Measurements from ENCODE around the gene C9orf78. TPM values are rescaled to one million over a fixed set of nuclear protein-coding genes. Genes with fewer than 3 reads are reported as not detected.
A peak's percentile ranks its signal among the peaks of the same experiment; 100 is the strongest.

The C9orf78 gene
- total and polyA plus RNA-seq, 9 of the 15 experiments (the other 6 are each of a cell fraction or from before 2014, with no cell fraction given), result 94.6 to 266 (median 202) TPM

DNA sequence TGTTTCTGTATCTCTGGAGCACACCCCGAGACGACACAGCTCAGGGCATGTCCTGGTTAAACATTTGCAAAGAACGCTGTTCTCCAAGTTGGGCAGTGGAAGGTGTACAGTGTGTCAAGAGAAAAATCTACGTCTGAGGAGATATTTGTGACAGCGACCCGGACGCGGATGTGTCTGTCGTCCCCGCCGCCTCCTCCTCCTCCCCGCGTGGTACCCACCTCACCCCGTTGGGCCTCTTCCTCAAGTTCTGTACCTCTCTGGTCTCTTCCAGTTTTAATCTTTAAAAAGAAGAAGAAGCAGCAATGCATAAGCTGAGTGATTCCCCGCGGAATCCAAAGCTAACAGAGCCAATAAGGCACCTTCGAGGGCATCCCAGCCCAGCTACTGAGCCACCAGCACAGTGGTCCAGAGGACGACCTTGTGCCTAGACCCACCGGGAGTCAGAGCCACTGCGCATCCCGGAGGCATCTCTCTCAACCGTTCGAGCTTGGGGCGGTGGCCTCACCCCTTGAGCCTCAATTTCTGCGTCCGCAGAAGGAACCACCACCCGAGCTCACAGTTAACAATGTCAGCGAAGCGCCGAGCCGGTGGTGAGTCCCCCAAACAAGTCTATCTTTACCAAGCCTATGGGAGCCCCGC lies 467 bp downstream of the C9orf78 start (continued):
- no peak for TF ChIP-seq ZNF561 (CRISPR knock-in tag; conservative IDR thresholded peaks at IDR 0.05)
- TF ChIP-seq, protein P1, sequence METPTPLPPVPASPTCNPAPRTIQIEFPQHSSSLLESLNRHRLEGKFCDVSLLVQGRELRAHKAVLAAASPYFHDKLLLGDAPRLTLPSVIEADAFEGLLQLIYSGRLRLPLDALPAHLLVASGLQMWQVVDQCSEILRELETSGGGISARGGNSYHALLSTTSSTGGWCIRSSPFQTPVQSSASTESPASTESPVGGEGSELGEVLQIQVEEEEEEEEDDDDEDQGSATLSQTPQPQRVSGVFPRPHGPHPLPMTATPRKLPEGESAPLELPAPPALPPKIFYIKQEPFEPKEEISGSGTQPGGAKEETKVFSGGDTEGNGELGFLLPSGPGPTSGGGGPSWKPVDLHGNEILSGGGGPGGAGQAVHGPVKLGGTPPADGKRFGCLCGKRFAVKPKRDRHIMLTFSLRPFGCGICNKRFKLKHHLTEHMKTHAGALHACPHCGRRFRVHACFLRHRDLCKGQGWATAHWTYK (CRISPR knock-in tag; IDR thresholded peaks at IDR 0.05), result 0 out of 2 replicates have a peak, but pooled peaks have one; percentile 71
- no peak for TF ChIP-seq CBFA2T2 (conservative IDR thresholded peaks at IDR 0.05)
- peak; percentile 22; the same call in 1 of the 2 replicates for TF ChIP-seq ZNF263 (CRISPR knock-in tag; IDR thresholded peaks at IDR 0.05; ENCODE audit: borderline replicate concordance)
- TF ChIP-seq, protein P2, sequence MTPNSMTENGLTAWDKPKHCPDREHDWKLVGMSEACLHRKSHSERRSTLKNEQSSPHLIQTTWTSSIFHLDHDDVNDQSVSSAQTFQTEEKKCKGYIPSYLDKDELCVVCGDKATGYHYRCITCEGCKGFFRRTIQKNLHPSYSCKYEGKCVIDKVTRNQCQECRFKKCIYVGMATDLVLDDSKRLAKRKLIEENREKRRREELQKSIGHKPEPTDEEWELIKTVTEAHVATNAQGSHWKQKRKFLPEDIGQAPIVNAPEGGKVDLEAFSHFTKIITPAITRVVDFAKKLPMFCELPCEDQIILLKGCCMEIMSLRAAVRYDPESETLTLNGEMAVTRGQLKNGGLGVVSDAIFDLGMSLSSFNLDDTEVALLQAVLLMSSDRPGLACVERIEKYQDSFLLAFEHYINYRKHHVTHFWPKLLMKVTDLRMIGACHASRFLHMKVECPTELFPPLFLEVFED (CRISPR knock-in tag; conservative IDR thresholded peaks at IDR 0.05), result no peak
- 0 out of 2 replicates have a peak, but pooled peaks have one; percentile 32 for TF ChIP-seq OTX1 (CRISPR knock-in tag; IDR thresholded peaks at IDR 0.05)
- no peak for TF ChIP-seq BDP1 (IDR thresholded peaks at IDR 0.05; ENCODE audit: insufficient read depth, insufficient read length)
- TF ChIP-seq ZNF77 (CRISPR knock-in tag; IDR thresholded peaks at IDR 0.05), result no peak
- no peak for TF ChIP-seq BHLHE40 (IDR thresholded peaks at IDR 0.05; ENCODE audit: low read length)
- no peak for TF ChIP-seq KDM5B (IDR thresholded peaks at IDR 0.05; ENCODE audit: insufficient replicate concordance, low read depth, low read length)
- TF ChIP-seq SRSF9 (IDR thresholded peaks at IDR 0.05; ENCODE audit: borderline replicate concordance, low read depth, low read length), result no peak
- TF ChIP-seq, protein P3, sequence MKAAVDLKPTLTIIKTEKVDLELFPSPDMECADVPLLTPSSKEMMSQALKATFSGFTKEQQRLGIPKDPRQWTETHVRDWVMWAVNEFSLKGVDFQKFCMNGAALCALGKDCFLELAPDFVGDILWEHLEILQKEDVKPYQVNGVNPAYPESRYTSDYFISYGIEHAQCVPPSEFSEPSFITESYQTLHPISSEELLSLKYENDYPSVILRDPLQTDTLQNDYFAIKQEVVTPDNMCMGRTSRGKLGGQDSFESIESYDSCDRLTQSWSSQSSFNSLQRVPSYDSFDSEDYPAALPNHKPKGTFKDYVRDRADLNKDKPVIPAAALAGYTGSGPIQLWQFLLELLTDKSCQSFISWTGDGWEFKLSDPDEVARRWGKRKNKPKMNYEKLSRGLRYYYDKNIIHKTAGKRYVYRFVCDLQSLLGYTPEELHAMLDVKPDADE (conservative IDR thresholded peaks at IDR 0.05; ENCODE audit: control insufficient read depth, low read depth, low read length), result 0 out of 2 replicates have a peak, but pooled peaks have one; percentile 13
- TF ChIP-seq CREB1 (IDR thresholded peaks at IDR 0.05), result no peak
- TF ChIP-seq CREB1 (CRISPR knock-in tag; IDR thresholded peaks at IDR 0.05), result no peak
- TF ChIP-seq, protein P4, sequence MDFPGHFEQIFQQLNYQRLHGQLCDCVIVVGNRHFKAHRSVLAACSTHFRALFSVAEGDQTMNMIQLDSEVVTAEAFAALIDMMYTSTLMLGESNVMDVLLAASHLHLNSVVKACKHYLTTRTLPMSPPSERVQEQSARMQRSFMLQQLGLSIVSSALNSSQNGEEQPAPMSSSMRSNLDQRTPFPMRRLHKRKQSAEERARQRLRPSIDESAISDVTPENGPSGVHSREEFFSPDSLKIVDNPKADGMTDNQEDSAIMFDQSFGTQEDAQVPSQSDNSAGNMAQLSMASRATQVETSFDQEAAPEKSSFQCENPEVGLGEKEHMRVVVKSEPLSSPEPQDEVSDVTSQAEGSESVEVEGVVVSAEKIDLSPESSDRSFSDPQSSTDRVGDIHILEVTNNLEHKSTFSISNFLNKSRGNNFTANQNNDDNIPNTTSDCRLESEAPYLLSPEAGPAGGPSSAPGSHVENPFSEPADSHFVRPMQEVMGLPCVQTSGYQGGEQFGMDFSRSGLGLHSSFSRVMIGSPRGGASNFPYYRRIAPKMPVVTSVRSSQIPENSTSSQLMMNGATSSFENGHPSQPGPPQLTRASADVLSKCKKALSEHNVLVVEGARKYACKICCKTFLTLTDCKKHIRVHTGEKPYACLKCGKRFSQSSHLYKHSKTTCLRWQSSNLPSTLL (IDR thresholded peaks at IDR 0.05), result no peak
- TF ChIP-seq, protein P5, sequence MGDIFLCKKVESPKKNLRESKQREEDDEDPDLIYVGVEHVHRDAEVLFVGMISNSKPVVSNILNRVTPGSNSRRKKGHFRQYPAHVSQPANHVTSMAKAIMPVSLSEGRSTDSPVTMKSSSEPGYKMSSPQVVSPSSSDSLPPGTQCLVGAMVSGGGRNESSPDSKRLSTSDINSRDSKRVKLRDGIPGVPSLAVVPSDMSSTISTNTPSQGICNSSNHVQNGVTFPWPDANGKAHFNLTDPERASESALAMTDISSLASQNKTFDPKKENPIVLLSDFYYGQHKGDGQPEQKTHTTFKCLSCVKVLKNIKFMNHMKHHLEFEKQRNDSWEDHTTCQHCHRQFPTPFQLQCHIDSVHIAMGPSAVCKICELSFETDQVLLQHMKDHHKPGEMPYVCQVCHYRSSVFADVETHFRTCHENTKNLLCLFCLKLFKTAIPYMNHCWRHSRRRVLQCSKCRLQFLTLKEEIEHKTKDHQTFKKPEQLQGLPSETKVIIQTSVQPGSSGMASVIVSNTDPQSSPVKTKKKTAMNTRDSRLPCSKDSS (IDR thresholded peaks at IDR 0.05; ENCODE audit: low read depth, partially characterized antibody), result no peak
- no peak for TF ChIP-seq KLF10 (CRISPR knock-in tag; IDR thresholded peaks at IDR 0.05)
- TF ChIP-seq ZNF431 (CRISPR knock-in tag; IDR thresholded peaks at IDR 0.05), result no peak
- TF ChIP-seq ZNF695 (CRISPR knock-in tag; IDR thresholded peaks at IDR 0.05), result no peak
- TF ChIP-seq HMG20A (CRISPR knock-in tag; conservative IDR thresholded peaks at IDR 0.05), result 0 out of 2 replicates have a peak, but pooled peaks have one; percentile 20
- TF ChIP-seq CEBPB (tag; IDR thresholded peaks at IDR 0.05), result no peak
- TF ChIP-seq HNRNPL (IDR thresholded peaks at IDR 0.05; ENCODE audit: low read depth, low read length), result no peak
- no peak for TF ChIP-seq LEF1 (IDR thresholded peaks at IDR 0.05)
